Activated gamma-delta T cell treated with anti-CD3 and anti-CD28 coated beads, Interleukin-2, amount 50 U/mL, for 16 hours (primary cell): ENCODE measurements around the gene GHDC.
"Not testable (repeated sequence)": the region's sequence is repeated elsewhere in the genome, so short reads cannot be mapped to it uniquely, and the experiment has no call there.

Experiments
- DNase-seq: peaks from one replicate; pipeline ENCODE4 v3.0.0-alpha.2; 2020; ENCODE audit warnings: low read depth

The GHDC gene

GRCh38 chr17:42202696-42203095 lies 8.4 kb upstream of the GHDC start:
- DNase-seq, result no peak

GRCh38 chr17:42202159-42202558 lies 7.9 kb upstream of the GHDC start:
- DNase-seq, result no peak

GRCh38 chr17:42201458-42201772 lies 7.1 kb upstream of the GHDC start:
- no peak for DNase-seq

- DNase-seq, result no peak
These were observed 6.6 kb upstream of the GHDC start for GRCh38 chr17:42200706-42201457.

GRCh38 chr17:42199416-42200011 lies 5.2 kb upstream of the GHDC start:
- DNase-seq, result no peak

GRCh38 chr17:42198897-42199296 lies 4.6 kb upstream of the GHDC start:
- no peak for DNase-seq

GRCh38 chr17:42197564-42198156 lies 3.4 kb upstream of the GHDC start:
- no peak for DNase-seq

GRCh38 chr17:42193216-42193968 lies 902 bp downstream of the GHDC start:
- DNase-seq, result no peak

GRCh38 chr17:42192189-42193126 lies 1.8 kb downstream of the GHDC start:
- DNase-seq, result no peak

- no peak for DNase-seq
These were observed 3.1 kb downstream of the GHDC start for GRCh38 chr17:42191275-42191608.

GRCh38 chr17:42190491-42191274 lies 3.6 kb downstream of the GHDC start:
- DNase-seq, result no peak

- no peak for DNase-seq
These were observed 4.7 kb downstream of the GHDC start for GRCh38 chr17:42189651-42189965.

GRCh38 chr17:42188749-42189650 lies 5.3 kb downstream of the GHDC start:
- no peak for DNase-seq

- DNase-seq, result no peak
These were observed 6.5 kb downstream of the GHDC start for GRCh38 chr17:42187833-42188232.

GRCh38 chr17:42186191-42186590 lies 8.1 kb downstream of the GHDC start:
- DNase-seq, result not testable (repeated sequence)

- no peak for DNase-seq
These were observed 8.7 kb downstream of the GHDC start for GRCh38 chr17:42185621-42185930.

- no peak for DNase-seq
These were observed 9.3 kb downstream of the GHDC start, which contains the start of gene HCRT for GRCh38 chr17:42184713-42185620. TSS of gene HCRT (minus strand) at chr17:42185452. CDS start at chr17:42185365, 87 bp downstream.

- DNase-seq, result peak; percentile 63
These were observed 10.3 kb downstream of the GHDC start for GRCh38 chr17:42183741-42184711.
